ENCODE results near the gene AKT2. TPM values are rescaled to one million over a fixed set of nuclear protein-coding genes. Genes with fewer than 3 reads are reported as not detected.

The AKT2 gene
- total and polyA plus RNA-seq, 7 donors = 28.0 to 107 (median 74.4) TPM

- H3K4me1 ChIP-seq = peaks cover 0 to 32% (median 27%) of the 10 kb centered on the region in 4 donors
- H3K27me3 ChIP-seq = no peaks in the 10 kb centered on the region
- H3K9me3 ChIP-seq = no peaks in the 10 kb centered on the region
- intact Hi-C loops (cut with DNase I) = no loop called here
- DNase-seq = no peak
- H3K36me3 ChIP-seq = peaks cover 4 to 28% (median 16%) of the 10 kb centered on the region in 4 donors
- 88 to 91% methylated on average over 6 of the region's 6 CpGs for WGBS, 2 donors
- H3K27ac ChIP-seq = no peak overlapping the region
- H3K4me3 ChIP-seq = no peak overlapping the region
- TF ChIP-seq CTCF (IDR thresholded peaks at IDR 0.05) (no peak), POLR2A (IDR thresholded peaks at IDR 0.05) (no peak), POLR2AphosphoS5 (IDR thresholded peaks at IDR 0.05) (no peak), EP300 (IDR thresholded peaks at IDR 0.05) (no peak)
Observed at GRCh38 chr19:40267601-40267997, 17.5 kb downstream of the AKT2 start.

- Histone ChIP-seq H3K4me3 (no peak overlapping the region), H3K27ac (no peak overlapping the region), H3K9me3 (no peaks in the 10 kb centered on the region), H3K36me3 (peaks cover 9 to 32% (median 17%) of the 10 kb centered on the region in 4 donors), H3K27me3 (no peaks in the 10 kb centered on the region), H3K4me1 (peaks cover 0 to 32% (median 27%) of the 10 kb centered on the region in 4 donors)
- WGBS, 2 donors = 89 to 91% methylated on average over 15 of the region's 15 CpGs
- no peak for DNase-seq
- intact Hi-C loops (cut with DNase I) = no loop called here
- TF ChIP-seq POLR2AphosphoS5 (IDR thresholded peaks at IDR 0.05) (no peak), CTCF (IDR thresholded peaks at IDR 0.05) (no peak), POLR2A (IDR thresholded peaks at IDR 0.05) (no peak), EP300 (IDR thresholded peaks at IDR 0.05) (no peak)
Observed at GRCh38 chr19:40266912-40267600, 18.1 kb downstream of the AKT2 start.

GRCh38 chr19:40266119-40266518, 19.0 kb downstream of the AKT2 start:
- Histone ChIP-seq H3K36me3 (peaks cover 9 to 32% (median 17%) of the 10 kb centered on the region in 4 donors), H3K27ac (no peak overlapping the region), H3K9me3 (no peaks in the 10 kb centered on the region), H3K4me3 (no peak overlapping the region), H3K27me3 (no peaks in the 10 kb centered on the region), H3K4me1 (peaks cover 0 to 28% (median 26%) of the 10 kb centered on the region in 4 donors)
- no peak for DNase-seq
- TF ChIP-seq EP300 (IDR thresholded peaks at IDR 0.05) (no peak), POLR2A (IDR thresholded peaks at IDR 0.05) (no peak)
- WGBS, 2 donors = 86 to 90% methylated on average over 17 of the region's 17 CpGs
- intact Hi-C loops (cut with DNase I) = no loop called here

GRCh38 chr19:40265763-40266099, 19.4 kb downstream of the AKT2 start:
- Histone ChIP-seq H3K27ac (no peak overlapping the region), H3K27me3 (no peaks in the 10 kb centered on the region), H3K4me1 (peaks cover 0 to 28% (median 26%) of the 10 kb centered on the region in 4 donors), H3K4me3 (no peak overlapping the region), H3K9me3 (no peaks in the 10 kb centered on the region), H3K36me3 (peaks cover 9 to 32% (median 17%) of the 10 kb centered on the region in 4 donors)
- no peak for DNase-seq
- intact Hi-C loops (cut with DNase I) = no loop called here
- 92 to 96% methylated on average over 6 of the region's 6 CpGs for WGBS, 2 donors
- no peak for TF ChIP-seq POLR2A (IDR thresholded peaks at IDR 0.05)
- TF ChIP-seq CTCF (IDR thresholded peaks at IDR 0.05) = no peak
- TF ChIP-seq POLR2AphosphoS5 (IDR thresholded peaks at IDR 0.05) = no peak
- TF ChIP-seq EP300 (IDR thresholded peaks at IDR 0.05) = no peak

GRCh38 chr19:40265055-40265762, 19.9 kb downstream of the AKT2 start:
- 94 to 96% methylated on average over 22 of the region's 22 CpGs for WGBS, 2 donors
- no peak overlapping the region for H3K4me3 ChIP-seq
- TF ChIP-seq CTCF (IDR thresholded peaks at IDR 0.05) = no peak
- no peak for TF ChIP-seq EP300 (IDR thresholded peaks at IDR 0.05)
- TF ChIP-seq POLR2A (IDR thresholded peaks at IDR 0.05) = no peak
- no peak for TF ChIP-seq POLR2AphosphoS5 (IDR thresholded peaks at IDR 0.05)
- H3K4me1 ChIP-seq = peaks cover 0 to 28% (median 26%) of the 10 kb centered on the region in 4 donors
- H3K36me3 ChIP-seq = peaks cover 9 to 32% (median 17%) of the 10 kb centered on the region in 4 donors
- no peak overlapping the region for H3K27ac ChIP-seq
- no peaks in the 10 kb centered on the region for H3K9me3 ChIP-seq
- H3K27me3 ChIP-seq = no peaks in the 10 kb centered on the region
- intact Hi-C loops (cut with DNase I) = no loop called here
- DNase-seq = no peak
